HG03025 (cell line): ENCODE results near the gene OLFML2A.
"Not testable (repeated sequence)": the region's sequence is repeated elsewhere in the genome, so short reads cannot be mapped to it uniquely, and the experiment has no call there.

Experiments used
- ATAC-seq: cut with Tn5 transposase; IDR thresholded peaks from one replicate; pipeline ENCODE4 v1.9.1; 2021; ENCODE audit warnings: mild to moderate bottlenecking, moderate library complexity; ENCODE audit not compliant: unreplicated experiment, low FRiP score

Gene OLFML2A

DNA sequence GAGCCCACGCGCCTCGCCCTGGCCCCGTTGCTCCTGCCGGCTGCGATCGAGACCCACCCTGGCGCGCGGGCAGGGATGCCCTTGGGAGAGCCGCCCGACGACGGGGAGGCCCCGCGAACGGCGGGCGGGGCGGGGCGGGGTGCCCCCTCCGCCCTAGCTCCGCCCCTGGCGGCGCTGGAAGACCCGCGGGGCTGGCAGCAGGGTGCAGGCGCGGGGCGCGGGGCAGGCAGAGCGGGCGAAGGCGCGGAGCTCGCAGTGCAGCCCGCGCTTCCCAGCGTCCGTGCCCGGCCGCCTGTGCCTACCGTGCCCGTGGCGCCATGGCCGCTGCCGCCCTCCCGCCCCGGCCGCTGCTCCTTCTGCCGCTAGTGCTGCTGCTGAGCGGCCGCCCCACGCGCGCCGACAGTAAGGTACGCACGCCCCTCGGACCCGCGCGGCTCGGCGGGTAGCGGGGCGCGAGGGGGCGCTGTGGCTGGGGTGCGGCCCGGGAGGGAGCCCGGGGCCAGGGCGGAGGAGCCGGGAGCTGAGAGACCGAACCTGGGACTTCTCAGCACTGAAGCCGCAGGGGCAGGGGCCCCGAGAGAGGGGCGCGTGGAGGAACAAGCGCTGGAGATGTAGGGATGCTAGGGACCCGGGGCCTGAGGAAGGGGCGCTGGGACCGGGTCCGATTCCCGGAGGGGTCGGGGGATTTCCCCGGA lies at the start of gene OLFML2A:
Gene OLFML2A (plus strand): TSS at position 180 of the 695 bp plus-strand sequence. CDS start 138 bp downstream, at position 318.
- no peak for ATAC-seq

DNA sequence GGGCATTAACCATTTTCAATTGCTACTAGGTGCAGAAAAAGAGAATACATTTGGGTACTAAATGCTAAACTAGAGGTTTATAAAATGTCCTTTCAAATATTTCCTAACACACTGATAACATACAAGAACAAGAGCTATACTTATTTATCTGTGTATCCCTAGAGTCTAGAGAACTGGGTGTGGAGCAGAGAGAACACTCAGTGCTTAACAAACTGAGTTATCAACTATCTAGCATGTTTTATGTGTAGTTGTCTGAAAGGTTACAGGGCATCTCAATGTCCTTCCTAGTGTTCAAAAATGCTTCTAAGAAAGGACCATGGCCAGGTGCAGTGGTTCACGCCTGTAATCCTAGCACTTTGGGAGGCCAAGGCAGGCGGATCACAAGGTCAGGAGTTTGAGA lies 46.2 kb upstream of the OLFML2A start:
- ATAC-seq = no peak

DNA sequence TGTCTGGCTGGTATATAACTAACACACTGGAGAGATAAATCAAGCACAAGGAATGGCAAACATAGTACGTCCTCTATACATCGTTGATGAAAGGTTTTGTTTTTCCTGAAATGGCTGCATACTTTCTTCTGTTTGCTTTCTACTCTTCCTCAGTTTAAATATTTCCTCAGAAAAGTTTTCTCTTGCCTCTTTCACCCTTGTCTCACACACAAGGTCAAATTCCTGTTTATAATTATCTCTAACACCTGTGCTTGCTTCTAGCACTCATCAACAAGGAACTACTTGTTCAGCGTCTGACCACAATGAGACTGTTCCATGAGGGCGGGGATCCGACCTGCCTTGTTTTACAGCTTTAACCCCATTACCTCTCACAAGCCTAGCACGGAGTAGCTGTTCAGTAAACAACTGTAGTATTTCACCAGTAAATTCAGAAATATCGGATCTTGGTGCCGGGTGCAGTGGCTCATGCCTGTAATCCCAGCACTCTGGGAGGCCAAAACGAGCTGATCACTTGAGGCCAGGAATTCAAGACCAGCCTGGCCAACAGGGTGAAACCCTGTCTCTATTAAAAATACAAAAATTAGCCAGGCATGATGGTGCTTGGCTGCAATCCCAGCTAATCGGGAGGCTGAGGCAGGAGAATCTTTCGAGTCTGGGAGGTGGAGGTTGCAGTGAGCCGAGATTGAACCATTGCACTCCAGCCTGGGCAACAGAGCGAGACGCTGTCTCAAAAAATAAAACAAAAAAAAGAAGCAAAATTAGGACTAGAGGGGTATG lies 42.8 kb upstream of the OLFML2A start:
- no peak for ATAC-seq

DNA sequence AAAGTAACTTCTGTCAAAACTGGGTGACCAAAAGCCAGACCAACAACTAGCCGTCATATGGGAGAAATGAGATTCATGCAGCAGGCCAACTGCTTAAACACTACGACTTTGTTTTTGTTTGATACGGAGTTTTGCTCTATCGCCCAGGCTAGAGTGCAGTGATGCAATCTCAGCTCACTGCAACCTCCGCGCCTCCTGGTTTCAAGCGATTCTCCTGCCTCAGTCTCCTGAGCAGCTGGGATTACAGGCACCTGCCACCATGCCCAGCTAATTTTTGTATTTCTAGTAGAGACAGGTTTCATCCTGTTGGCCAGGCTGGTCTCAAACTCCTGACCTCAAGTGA lies 42.2 kb upstream of the OLFML2A start:
- not testable (repeated sequence) for ATAC-seq

DNA sequence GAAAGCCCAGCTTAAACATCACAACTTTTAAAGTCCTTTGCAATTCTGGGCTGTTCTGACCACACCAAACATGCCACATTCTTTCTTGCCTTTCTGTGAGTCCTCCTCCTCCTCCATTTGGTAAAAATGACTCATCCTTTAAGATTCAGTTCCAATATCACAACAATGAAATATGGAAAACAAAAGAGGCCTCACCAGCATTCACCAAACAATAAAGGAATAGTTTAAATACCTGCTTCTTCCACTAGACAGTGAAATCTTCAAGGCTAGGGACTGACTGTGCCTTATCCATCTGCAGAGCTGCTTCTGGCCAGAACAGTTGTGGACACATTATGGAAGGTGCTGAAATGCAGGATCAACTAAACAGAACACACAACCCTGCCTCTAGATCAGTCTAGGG lies 41.8 kb upstream of the OLFML2A start:
- no peak for ATAC-seq

DNA sequence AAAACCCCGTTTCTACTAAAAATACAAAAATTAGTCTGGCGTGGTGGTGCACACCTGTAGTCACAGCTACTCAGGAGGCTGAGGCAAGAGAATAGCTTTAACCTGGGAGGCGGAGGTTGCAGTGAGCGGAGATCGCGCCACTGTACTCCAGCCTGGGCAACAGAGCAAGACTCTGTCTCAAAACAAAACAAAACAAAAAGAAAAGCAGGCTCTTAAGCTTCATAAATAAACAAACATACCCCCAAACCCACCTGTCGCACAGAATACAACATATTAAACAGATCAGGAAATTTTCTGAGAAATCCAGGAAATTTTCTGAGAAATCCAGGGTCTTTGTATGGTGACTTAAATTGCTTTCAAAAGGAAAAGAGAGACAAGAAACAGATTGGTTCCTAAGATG lies 38.9 kb upstream of the OLFML2A start:
- not testable (repeated sequence) for ATAC-seq

DNA sequence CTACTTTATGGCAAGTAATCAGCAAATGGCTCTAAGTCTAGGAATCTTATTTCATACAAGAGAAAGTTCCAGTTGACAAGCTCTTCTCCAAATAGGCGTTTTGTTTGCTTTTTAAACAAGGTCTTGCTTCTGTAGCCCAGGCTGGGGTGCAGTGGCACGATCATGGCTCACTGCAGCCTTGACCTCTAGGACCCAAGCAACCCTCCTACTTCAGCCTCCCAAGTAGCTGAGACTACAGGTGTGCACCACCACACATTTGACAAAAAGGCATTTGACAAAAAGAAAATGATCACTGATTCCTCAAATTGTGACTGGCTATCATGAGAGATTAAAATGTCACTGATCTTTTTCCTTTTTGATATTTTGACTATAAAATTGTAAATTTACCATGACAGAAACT lies 37.6 kb upstream of the OLFML2A start:
- ATAC-seq = no peak

DNA sequence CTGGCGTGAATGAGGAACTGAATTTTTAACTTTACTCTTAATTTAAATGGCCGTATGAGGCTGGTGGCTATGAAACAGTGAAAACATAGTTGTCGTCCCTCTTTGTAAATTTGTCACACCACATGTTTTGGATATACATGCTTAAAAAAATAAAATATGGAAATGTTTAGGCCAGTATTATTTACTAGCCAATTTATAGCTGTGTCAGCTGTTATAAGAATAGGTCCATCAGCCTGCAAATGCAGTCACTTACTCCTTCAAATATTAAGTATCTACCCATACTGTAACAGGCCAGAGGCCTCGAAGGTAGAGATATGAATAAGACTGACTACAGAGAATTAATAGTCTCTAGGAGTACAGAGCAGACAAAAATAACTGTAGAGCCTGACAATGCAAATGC lies 35.8 kb upstream of the OLFML2A start:
- no peak for ATAC-seq

DNA sequence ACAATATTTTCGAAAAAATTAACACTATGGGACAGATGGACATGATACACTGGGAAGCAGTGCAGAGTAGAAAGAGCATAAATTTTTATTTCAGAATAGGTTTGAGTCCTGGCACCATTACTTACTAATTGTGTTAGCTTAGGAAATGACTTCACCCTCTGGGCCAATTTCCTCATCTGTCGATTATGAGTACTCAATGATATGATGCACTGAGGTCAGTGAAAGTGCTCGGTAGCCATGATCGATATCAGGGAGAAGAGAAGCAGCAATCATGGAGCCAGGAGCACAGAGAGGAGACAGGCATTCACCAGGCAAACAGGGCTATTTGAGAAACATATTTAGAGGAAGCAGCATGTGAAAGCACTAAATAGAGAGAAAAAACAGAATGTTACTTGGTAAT lies 35.3 kb upstream of the OLFML2A start:
- ATAC-seq = no peak

DNA sequence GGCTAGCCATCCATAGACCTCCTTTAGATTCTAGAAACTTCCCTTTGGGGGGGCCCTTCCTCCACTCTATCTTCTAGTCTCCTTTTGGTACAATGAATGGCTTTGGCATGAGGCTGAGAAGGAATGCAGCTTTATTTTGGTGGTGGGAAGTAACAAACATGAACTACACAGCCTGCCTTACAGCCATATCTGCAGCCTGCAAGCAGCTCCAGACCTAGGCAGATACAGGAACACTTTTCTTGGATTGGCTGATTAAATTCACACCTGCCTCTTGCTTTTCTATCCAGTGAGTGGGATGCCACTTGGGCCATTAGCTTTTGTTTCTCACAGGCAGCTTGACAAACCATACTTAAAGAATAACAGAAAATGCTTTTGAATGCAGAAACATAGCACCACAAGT lies 34.0 kb upstream of the OLFML2A start:
- no peak for ATAC-seq

DNA sequence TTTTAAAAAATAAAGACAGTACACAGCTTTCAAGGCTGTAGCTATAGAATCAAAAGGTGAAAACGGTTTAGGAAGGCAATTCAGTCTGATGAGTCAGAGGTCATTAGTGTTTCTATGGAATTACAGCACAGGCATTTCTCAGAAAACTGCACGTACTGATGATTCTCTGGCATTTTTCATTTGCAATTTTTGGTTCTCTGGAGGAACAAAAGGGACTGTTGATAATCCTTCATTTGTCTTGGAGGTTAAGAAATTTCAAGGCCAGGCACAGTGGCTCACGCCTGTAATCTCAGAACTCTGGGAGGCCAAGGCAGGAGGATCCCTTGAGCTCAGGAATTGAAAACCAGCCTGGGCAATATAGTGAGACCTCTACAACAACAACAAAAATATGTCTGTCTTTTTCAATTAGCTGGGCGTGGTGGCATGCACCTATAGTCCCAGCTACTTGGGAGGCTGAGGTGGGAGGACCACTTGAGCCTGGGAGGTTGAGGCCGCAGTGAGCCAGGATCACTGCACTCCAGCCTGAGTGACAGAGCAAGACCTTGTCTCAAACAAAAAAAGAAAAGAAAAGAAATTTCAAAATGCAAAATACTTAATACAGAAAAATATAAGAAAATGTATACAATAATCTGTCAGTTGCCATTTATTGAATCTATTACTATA lies 33.1 kb upstream of the OLFML2A start:
- no peak for ATAC-seq

DNA sequence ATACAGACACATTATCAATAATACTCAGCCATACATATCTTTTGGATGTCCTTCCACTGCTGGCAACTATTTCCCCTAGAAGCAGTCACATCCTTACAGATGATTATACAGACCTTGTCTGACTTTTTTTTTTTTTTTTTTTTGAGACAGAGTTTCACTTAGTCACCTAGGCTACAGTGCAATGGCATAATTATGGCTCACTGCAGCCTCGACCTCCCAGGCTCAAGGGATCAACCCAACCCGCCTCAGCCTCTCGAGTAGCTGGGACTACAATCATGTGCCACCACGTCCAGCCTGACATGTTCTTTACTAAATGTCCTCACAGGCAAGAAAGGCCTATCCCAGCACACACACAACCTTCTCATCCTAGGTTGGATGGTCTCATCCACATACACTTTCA lies 29.9 kb upstream of the OLFML2A start:
- ATAC-seq = no peak

DNA sequence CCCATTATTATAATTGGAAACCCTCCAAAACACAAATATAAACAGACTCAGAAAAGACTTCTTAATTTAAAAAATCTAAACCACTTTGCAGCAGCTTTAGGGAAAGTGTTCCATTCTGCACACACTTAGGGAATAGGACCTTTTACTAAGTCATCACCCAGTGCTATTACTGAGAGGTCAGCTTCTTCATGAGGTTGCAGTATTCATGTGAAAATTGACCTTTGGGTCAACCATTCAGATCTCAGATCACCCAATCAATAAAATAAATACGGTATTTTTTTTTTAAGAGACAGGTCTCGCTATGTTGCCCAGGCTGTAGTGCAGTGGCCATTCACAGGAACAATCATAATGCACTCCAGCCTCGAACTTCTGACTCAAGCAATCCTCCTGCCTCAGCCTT lies 27.6 kb upstream of the OLFML2A start:
- ATAC-seq = no peak

DNA sequence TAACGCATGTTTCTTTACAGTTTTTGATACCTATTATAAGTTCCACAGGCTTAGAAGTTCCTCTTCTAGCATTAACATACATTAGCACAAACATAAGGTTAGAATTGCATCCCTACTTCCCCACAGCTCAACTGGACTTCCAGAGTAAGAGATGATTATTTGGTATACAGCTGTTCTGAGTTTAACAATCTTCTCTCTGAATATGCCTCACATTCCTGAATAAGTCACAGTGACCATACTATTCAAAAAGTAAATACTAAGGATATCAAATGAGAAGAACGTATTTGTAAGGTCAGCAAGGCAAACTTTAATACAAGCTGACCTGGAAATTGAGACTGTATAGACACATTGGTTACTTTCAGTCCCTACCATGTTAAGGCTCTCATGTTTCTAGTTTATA lies 27.2 kb upstream of the OLFML2A start:
- no peak for ATAC-seq

DNA sequence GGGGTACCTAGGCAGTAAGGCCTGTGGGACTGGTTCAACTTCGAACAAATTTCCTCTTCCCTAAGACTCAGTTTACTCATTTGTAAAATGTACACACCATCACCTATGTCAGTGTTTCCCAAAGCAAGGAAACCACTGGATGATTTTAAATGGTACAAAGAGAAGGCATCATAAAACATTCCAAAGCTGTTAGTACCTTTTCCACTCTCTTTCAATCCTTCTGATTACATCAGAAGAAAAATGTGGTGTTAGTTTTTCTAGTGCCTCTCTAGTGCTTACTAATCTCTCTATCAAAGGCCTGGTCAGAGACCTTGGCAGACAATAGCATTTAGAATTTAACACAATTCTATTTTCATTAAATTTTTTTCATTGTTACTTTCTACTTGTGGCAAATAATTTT lies 24.0 kb upstream of the OLFML2A start:
- no peak for ATAC-seq

DNA sequence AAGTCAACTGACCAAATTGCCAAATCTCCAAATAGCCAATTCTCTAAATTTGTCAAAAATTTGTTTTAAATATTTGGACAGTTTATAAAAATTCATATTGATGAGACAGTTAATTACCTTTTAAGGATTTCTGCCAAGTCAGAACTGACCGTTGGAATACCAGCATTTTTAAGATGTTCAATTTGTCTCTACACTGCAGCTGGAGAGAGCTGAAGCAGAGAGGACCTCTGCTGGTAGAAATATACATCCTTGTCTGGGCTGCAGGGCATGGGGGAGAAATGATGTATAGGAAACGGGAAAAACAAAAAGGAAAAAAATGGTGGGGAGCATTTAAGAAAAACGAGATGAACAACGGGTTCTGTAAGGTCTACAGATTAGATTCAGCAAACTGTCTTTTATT lies 22.6 kb upstream of the OLFML2A start:
- no peak for ATAC-seq

DNA sequence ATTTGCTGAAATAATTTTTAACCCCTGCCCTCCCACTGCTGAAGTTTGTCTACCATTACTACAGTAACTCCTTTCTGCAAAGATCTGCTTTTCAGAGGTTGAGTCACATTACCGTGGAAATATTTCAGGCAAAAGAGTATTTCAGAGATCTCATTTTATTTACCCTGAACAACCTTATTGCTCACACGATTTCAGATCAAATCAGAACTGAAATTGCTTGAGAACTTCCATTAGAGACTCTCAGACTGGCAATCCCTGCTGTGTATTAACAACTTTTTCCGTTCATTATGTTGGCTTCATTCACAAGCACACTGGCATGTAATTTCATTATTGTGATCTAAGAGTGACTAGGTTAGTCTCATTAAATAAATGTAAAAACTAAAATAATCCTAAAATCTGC lies 21.9 kb upstream of the OLFML2A start:
- no peak for ATAC-seq

DNA sequence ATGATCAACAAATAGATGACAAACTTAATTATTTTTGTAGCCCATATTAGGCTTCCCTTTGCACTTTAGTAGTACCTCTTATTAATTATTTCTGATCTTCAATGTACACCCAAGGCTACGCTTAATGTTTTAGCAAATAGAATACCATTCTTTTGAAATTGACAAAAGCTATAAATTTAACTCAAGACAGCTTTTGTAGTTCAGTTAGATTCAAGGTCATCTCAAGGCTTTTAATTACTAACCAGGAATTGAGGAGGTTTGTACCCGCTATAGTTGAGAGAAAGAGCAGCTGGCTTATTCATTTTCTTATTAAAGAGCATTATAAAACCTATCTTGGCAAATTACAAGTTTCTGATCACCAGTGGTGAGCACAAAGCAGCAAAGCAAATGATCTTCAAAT lies 20.9 kb upstream of the OLFML2A start:
- ATAC-seq = no peak

DNA sequence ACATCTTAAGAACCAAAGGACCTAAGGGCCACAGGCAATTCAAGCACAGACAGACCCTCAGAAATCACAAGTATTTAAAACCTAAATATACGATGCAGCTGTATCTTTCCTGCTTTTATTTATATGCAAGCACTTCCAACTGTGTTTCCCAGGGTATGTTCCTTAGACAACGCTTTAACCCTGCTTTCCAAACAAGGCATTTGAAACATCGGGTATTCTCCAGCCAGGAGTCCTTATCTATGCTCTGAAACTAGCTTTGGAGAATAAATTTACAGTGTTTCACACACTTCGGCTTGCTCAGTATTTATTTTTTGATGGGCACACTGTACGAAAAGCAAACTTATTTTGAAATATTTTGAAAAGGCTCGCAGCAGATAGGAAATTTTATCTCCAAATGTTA lies 19.3 kb upstream of the OLFML2A start:
- ATAC-seq = no peak

DNA sequence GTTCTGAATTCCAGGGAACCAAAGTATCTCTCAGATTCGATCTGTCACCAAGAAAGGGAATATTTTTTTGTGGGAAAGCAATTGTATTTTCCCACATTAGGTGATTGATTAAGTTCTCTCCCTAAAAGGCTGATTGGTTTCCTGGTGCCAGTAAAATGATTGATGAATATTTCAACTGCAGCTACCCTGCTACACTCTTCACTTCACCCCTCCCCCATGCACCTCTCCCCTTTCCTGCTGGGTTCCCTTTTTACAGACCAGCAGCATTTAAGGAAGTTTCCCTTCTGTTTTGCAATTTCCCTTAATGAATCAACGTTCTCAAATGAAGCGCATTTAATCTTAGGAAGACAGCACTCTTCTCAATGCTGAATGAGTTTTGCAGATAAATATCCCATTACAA lies 18.9 kb upstream of the OLFML2A start:
- no peak for ATAC-seq

DNA sequence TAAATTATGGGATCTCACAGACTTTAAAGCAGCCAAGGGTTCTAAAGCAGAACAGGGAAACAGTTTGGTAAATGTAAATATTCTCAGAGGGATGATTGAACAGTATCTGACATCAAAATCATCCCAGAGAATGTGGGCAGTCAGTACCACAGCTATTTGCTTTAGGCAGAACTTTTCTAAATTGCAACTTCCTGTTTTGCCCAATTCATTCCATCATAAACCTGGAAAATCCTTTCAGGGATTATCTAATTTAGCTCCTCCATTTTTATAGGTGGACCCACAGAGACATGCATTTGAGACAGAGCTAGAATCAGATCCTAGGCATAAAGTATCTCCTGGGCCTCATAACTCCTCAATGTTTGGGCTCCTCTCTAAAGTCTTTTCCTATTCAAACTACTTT lies 18.2 kb upstream of the OLFML2A start:
- no peak for ATAC-seq

DNA sequence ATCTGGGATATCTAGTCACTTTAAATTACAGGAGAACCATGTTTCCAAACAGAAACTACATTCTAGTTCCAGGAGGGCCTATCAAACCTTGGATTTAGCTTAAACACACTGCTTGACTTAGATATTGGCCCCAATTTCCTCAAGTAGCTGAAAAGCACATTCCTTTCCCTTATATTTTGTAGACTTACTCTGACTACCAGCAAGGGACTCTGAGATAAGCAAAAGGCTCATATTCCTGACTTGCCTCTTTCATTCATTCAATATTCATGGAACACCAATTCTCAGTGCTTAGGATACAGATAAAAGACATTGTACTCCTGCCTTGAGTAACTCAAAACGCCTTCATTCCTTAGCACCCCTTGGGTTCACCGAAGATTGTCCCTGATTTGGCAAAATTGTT lies 17.6 kb upstream of the OLFML2A start:
- no peak for ATAC-seq
